Activated CD8-positive, alpha-beta memory T cell treated with anti-CD3 and anti-CD28 coated beads, Interleukin-2, amount 50 U/mL, for 4 hours (primary cell): ENCODE measurements around the gene DHRS11.

ENCODE experiments used
- DNase-seq: peaks from one replicate; pipeline ENCODE4 v3.0.0-alpha.2; 2020

The DHRS11 gene

DNA sequence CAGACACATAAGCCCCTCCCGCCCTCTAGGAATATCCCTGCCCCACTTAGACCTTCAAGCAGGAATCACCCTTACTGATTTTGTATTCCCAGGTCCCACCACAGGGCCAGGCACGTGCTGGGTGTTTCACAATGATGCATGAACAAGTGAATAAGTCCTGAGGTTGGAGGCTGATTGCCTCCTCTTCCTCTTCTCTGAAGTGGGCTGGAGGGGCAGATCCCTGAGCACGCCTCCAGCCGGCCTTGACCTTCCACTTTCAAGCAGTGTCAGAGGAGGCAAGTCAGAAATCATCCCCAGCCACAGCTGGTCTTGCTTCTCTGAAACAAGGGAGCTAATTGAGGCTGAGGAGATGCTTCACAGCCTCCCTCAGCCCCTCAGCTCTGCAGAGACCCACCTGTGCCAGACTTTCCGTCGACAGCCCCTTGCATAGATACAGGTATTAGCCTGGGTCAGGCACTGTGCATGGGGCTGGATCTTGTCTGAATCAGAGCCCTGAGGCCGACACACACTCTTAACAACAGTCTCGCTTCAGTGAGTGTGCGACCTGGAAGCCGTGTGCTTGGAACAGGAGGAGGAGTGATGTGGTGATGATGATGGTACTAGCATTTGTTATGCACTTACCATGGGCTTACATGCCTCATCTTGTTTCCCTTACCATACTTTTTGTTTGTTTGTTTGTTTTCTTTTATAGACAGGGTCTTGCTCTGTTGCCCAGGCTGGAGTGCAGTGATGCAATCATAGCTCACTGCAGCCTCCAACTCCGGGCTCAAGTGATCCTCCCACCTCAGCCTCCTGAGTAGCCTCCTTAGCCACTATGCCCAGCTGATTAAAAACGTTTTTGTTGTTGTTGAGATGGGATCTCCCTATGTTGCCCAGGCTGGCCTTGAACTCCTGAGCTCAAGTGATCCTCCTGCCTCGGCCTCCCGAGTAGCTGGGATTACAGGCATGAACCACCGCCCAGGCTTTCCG lies 24.7 kb downstream of the DHRS11 start:
- DNase-seq = no peak

GRCh38 chr17:36617773-36618172 lies 26.1 kb downstream of the DHRS11 start:
- no peak for DNase-seq

- DNase-seq = no peak
These were observed 31.6 kb downstream of the DHRS11 start for GRCh38 chr17:36623281-36623680.

GRCh38 chr17:36625188-36625587 lies 33.5 kb downstream of the DHRS11 start:
- no peak for DNase-seq

GRCh38 chr17:36627101-36627500 lies 35.4 kb downstream of the DHRS11 start:
- no peak for DNase-seq

DNA sequence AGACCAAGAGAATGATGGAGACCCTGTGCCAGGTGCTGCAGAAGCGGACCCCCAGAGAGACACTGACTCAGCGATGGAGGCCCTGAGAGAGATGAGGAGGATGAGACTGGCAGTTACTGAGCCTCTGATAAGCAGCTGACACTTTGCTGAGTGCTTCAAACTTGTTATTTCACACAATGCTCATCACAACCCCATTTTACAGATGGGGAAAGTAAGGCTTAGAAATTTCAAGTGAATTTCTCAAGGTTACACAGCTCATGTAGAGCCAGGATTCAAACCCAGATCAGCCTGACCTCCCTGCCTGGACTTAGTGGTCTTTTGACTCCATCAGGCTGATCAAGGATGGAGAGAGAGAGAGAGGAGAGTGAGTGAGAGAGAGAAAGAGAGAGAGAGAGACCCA lies 36.9 kb downstream of the DHRS11 start:
- no peak for DNase-seq

- peak; percentile 83 for DNase-seq
These were observed 37.7 kb downstream of the DHRS11 start for GRCh38 chr17:36629252-36629847.

DNA sequence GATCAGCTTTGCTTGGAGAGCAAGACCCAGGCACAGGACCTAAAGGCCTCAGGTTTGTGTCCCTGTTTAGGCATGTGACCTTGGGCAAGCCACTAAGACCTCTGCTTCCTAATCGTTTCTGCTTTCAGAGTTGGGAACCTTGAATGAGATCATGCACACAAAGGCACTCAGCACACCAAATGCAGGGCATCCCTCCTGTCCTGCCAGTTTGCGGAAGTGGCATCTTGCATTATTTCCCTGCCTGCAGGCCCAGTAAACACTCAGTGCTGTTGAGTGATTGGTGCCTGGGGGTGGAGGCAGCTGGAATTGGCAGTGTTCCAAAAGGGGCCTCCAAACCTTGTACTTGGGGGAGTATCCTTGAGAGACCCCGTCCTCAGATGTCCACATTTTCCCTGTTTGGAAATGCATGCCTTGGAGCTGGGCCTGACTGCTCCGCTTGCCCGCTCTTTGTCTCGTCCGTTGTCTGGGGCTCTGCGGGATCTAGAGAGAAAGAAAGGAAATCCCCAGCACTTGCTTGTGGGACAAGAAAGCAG lies 38.4 kb downstream of the DHRS11 start:
- no peak for DNase-seq

GRCh38 chr17:36631022-36631421 lies 39.3 kb downstream of the DHRS11 start:
- no peak for DNase-seq

DNA sequence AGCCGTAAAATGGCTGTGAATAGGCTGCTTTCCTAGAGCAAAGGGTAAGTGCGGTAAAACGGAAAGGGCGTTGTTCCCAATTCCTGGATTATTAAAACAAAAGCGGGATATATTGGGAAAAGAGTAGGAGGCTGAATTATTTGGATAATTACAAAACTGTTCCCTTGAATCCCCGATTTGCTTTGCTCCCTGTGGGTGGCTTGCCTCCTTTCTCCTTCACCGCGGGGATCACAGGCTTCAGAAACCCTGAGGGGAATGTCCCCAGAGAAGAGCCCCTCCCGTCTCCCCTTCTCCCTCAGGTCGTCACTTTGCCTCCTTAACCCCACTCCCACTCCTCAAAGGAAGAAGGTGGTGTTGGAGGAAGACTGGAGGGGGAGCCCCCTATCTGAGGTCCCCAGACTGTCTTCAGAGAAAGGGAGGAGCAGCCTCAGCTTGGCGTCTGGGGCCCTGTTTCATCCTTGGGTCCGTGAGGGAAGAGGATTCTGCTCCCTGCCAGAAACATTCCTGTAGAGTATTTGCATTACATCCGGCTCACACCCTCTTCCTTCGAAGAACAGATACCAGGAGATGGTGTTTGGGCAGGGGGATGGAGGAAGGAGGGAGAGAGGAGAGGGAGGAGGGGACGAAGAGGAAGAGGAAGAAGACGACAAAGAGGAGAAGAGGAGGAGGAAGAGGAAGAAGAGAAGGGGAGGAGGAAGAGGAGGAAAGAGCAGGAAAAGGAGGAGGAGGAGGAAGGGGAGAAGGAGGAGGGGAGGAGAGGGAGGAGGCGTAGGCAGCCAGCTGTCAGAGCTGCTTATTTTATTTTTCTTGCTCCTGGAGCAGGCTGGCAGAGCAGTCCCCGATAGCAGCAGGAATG lies 41.5 kb downstream of the DHRS11 start:
- DNase-seq = no peak

- DNase-seq = no peak
These were observed 48.7 kb downstream of the DHRS11 start for GRCh38 chr17:36640346-36640745.

- DNase-seq = no peak
These were observed 49.2 kb downstream of the DHRS11 start for GRCh38 chr17:36640836-36641235.

DNA sequence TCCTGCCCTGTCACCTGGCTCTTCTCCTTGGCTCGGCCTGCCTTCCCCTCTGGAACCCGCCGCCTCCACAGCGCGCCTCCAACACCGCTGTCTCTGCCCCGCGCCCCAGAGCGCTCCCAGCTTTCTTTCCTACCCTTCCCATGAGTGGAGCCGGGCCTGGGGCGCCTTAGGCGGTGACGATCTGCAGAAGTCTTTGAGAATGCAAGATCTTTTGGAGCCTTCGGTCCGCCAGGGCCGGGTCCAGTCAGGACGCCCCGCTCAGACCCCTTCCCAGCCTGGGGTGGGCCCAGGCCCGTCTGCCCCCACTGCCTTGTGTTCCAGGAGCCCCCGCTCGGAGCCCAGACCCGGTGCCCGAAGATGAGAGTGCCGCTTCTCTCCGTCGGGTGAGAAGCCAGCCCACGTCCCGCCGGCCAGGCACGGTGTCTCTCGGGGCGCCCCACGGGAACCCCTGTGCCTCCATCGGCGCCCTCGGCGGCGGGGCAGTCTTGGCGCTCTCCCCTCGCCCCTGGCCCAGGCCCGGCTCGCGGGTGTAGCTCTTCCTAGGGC lies 49.7 kb downstream of the DHRS11 start:
- no peak for DNase-seq

DNA sequence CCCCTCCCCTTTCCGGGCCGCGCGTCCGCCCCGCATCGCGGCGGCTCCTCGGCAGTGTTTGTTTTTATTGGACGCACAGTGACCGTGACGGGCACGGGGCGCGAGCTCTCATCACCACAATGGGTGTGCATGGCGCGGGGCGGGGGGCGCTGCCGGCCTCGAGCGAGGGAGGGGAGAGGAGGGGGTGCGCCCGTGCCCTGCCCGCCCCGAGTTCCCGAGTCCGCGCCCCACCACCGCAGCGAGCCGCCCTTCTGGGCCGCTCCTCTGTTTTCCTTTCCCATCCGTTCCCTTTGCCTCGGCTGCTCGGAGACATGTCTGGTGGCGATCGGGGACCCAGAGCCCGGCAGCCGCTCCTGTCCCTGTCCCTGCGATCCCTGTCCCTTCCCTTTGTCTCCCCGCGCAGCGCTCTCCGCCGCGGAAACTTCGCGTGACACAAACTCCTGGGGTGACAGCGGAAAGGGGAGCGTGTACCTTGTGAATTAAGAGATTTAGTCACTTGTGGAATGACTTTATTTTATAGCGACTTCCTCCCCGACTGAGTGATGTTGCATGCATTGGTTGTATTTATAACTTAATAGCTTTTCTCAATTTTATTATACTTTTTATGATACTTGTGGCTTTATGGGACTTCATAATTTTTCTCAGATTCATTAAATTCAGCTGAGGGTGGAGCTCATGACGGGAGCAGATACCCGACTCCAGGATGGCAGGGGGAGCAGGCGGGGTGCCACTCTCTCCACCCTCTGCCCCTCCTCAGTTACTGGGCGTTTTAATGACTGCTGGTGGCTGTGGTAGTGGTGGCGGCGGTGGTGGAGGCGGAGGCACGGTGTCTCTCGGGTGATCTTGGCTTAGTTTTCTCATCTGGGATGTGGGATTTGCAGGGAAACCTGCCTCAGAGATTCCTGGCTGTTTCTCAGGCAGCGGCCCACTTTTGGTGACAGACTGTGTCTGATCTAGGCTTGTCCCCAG lies 50.5 kb downstream of the DHRS11 start:
- DNase-seq = no peak

- no peak for DNase-seq
These were observed 51.5 kb downstream of the DHRS11 start for GRCh38 chr17:36643086-36643685.

DNA sequence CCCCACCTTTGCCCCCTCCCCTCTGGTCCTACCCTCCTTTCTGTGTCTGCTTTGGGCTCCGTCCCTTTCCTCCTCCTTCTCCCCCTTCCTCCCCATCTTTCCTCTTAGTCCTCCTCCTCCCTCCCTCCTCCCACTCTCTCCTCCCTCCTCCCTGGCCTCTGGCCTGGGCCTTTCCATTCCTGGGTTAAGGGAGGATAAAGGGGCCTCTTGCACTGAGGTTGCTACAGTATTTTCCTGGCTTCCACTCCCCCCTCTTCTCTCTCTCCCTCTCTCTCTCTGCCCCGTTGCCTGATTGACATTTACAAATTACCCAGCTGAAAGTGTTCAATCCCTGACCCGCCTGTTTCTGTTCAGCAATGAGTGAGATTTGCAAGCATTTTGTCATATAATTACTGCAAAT lies 53.7 kb downstream of the DHRS11 start:
- DNase-seq = no peak

GRCh38 chr17:36647636-36648035 lies 56.0 kb downstream of the DHRS11 start:
- DNase-seq = no peak

- no peak for DNase-seq
These were observed 58.6 kb downstream of the DHRS11 start for GRCh38 chr17:36650096-36650775.
